Stimulated activated CD4-positive, alpha-beta T cell treated with anti-CD3 and anti-CD28 coated beads, TNF-alpha, amount 100 ng/mL, for 48 hours (primary cell): Measurements from ENCODE around the gene SLC13A3.

Experiments
- DNase-seq, 3 donors: peaks; one replicate each; pipeline ENCODE4 v3.0.0-alpha.2; 2020; ENCODE audit warnings: low read depth in 3 of 3

The SLC13A3 gene

GRCh38 chr20:46605978-46606816 is 45.1 kb downstream of the SLC13A3 start:
- DNase-seq: no peak

- no peak for DNase-seq
Observed at GRCh38 chr20:46605181-46605580, 46.1 kb downstream of the SLC13A3 start.

GRCh38 chr20:46604551-46605133 is 46.6 kb downstream of the SLC13A3 start:
- DNase-seq: no peak

DNA sequence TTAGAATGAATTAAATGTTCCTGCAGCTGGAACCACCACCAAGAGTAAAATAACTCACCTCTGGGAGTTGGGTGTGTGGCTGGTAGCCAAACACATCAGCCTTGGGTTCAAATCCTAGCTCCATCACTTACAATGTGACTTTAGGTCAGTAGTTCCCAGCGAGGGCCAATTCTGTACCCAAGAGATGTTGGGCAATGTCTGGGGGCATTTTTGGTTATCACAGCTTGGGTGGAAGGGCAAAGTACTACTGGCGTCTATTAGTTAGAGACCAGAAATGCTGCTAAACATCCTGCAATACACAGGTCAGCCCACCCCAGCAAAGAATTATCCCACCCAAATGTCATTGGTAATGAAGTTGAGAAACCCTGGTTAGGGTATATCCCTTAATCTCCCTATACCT is 48.8 kb downstream of the SLC13A3 start:
- DNase-seq: no peak

GRCh38 chr20:46601603-46602122 is 49.6 kb downstream of the SLC13A3 start:
- DNase-seq: no peak

GRCh38 chr20:46600286-46600752 is 50.9 kb downstream of the SLC13A3 start:
- DNase-seq: no peak

DNA sequence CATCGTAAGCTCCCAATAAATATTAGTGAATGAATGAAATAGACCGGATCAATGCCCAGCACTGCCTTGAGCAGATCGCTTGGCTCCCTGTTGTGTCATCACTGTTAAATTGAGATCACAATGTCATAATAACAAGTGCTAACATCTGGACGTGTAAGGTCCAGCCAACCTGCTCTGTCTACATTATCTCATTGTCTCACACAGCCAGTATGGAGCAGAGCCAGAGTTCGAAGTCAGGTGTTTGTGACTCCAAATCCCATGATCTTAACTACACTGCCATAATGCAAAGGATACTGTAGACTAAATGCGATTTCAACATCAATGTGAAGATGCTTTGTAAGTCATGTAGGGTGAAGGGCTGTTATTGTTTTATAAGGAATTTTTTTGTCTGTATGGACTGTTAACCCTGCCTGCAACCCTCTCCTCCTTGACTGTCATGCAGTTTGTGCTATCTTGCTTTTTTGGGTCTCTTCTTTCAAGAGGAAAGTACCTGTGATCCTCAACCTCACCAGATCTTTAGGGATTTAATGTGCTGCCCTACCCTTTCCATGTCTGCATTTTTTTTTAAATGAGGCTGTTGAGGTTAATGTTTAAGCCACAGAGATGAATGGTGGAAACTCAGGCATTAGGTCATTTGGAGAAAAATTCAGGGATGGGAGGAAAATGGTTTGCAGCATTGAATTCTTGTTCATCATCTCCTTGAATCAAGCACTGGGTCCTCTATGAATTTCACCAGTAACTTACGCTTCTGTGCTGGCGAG is 51.9 kb downstream of the SLC13A3 start:
- no peak for DNase-seq

DNA sequence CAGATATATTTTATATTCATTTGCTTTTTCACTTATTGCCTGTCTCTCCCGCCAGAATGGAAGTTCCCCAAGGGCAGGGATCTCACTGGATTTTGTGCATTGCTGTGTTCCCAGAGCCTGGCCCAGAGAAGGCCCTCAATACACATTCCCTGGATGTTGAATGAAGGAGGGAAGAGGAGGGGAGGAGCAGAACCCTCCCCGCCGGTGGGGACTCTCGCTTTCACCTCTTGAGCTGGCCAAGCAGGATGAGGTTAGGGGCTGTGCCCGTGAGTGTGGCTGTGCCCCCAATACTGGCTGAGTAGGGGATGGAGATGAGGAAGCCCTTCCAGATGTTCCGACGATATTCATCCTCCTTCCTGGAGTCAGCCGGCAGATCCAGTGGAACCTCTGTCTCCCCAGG is 55.3 kb downstream of the SLC13A3 start:
- no peak for DNase-seq

- DNase-seq: no peak
Observed at GRCh38 chr20:46594725-46595124, 56.5 kb downstream of the SLC13A3 start.

DNA sequence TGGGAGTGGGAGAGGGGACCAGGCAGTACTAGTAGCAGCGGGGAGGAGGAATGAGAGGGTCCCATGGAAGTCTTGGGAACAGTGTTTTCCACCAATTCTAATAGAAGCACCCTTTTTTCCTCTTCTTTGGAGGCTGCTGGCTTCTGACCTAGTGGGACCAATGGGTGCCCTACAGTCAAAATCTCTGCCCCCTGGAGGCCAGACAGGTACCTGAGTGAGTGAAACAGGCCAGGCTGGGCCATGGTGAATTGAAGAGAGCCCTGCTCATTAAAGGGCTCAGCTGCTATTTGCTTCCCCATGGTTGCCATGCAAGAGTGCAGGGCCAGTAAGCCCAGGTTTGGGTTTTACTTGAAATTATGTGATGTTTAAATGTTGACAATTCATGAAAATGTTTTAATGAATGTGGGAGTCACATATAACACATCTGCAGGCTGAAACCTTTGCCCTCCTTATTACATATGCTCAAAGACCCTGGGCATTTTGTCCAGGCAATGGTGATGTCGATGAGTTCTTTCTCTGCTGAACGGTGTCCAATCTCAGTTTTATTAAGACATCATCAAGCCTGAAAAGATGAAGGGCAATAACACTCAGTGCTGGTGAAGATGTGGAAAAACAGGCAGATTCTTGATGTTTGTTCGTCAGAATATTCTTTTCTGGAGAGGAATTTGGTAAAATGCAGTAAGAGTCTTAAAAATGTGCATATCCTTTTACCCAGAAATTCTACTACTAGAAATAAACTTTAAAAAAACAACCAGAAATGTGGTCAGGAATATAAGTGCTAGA is 58.5 kb downstream of the SLC13A3 start:
- DNase-seq: peak in 1 of 3 donors; percentile 2

DNA sequence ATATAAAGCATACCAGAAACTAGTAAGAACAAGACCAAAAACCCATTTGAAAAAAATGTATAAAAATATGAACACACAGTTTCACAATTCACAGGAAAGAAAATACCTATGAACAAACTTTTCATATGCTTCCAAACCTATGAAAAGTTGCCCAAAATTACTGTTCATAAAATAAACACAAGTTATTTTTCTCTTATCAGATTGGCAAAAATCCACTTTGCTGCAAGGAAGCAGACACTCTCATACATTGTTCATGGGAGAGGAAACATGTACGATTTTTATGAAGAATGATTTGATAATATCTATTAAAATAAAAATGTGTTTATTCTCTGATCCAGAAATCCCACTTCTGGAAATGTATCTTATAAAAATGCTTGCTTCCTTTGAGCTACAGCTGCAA is 60.8 kb downstream of the SLC13A3 start:
- no peak for DNase-seq

DNA sequence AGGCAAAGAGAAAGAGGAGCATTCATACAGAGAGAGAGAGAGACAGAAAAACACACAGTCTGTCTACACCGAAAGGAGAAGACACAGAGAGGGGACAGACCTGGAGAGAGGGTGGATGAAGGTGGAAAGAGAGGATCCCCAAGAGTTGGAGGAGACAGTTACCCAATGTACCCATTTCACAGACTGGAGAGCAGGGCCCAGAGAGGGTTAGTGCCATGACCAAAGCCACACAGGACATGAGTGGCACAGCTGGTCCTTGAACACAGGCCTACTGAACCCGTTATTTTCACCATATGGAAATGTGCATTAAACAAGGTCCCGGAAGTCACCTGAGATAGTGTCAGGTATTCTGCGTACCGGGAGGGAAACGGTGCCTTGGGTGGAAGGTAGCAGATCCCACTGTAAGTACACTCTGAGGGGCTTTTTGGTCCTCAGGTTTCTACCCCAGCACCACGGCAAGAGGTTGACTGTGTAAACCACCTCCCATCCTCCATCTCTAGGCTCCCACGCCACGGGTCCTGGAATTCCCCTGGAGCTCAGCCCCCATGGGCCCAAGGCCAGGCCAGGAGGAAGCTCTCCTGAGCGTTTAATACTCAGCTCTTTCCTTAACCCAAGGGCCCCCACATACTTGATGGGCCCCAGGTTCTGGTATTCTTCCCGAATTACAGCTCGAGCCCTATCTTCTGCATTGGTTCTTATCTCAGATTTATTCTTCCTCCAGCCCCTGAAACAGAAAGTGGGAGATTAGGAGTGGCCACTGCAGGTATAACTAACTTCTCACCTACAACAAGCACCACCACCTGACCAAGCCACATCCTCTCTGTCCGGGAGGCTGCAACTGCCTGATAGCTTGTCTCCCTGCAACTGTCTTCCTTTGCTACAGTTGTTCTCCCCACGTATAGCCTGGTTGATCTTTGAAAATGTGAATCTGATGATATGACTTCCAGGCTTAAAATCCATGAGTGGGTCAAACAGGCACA is 62.4 kb downstream of the SLC13A3 start:
- DNase-seq: no peak

DNA sequence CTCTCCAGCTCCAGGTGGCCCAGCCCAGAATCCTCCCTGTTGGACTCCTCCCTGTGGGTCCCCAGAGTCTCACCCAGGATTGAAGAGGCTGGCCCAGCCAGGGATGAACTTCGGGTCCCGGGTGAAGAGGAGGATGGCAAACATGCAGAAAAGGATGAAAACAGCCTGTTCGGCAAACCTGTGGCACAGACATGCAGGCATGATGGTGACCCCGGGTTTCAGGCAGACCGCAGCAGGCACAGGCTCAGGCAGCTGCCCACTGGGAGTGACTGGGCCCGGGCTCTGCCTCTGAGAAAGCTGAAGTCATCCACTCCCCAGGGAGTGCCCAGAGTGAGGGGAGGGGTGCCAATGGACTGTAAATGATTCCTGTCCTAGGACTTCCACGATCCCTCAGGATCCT is 63.3 kb downstream of the SLC13A3 start:
- no peak for DNase-seq

GRCh38 chr20:46586724-46587123 is 64.5 kb downstream of the SLC13A3 start:
- DNase-seq: no peak

DNA sequence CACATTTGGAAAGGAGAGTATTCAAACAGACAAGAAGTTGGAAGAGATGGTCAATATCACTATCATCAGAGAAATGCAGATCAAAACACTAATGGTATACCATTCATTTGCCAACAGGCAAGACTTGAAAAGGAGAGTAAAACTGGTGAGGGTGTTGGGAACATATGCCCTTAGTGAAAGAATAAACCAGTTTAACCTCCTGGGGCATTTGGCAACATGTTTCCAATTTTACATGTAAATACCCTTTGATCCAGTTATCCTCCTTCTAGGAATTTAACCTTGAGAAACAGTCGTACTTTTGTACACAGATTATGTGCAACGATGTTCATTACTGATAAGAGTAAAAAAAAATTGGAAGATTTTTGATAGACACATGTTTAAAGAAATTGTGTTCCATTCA is 66.8 kb downstream of the SLC13A3 start:
- no peak for DNase-seq

GRCh38 chr20:46583411-46584214 is 67.6 kb downstream of the SLC13A3 start:
- no peak for DNase-seq

DNA sequence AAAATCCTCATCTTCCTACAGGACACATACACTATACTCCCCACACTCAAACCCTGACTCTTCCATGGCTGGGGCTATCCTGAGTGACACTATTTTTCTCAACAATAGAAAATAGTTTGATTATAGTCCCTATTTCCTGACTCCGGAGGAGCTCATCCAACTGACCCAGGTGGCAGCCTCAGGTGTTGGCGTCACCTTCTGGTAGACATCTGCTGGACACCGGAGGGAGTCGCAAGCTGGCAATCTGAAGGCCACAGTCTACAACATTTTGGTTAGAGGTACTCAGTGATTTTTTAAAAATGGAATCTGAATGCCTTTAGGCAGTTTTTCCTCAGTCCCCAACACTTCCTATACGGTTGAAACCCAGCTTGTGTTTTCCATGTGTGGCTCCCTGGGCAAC is 68.6 kb downstream of the SLC13A3 start:
- DNase-seq: no peak

GRCh38 chr20:46581391-46581790 is 69.9 kb downstream of the SLC13A3 start:
- DNase-seq: no peak

GRCh38 chr20:46580613-46581205 is 70.5 kb downstream of the SLC13A3 start:
- DNase-seq: no peak
